Mesothelial cell of epicardium (in vitro differentiated cells): ENCODE measurements around the gene MITF. TPM values are rescaled to one million over a fixed set of nuclear protein-coding genes. Genes with fewer than 3 reads are reported as not detected.

ENCODE experiments used
- DNase-seq, 2 experiments: peaks; one replicate each; pipeline ENCODE4 v3.0.0; 2021; ENCODE audit warnings: low spot score in 2 of 2; ENCODE audit not compliant: unreplicated experiment in 2 of 2
- H3K27ac Mint-ChIP-seq: 2 replicates; pipeline ENCODE4 v1.8.0; 2021; ENCODE audit warnings: mixed read lengths
- H3K27me3 Mint-ChIP-seq: 2 replicates; pipeline ENCODE4 v1.8.0; 2021; ENCODE audit warnings: low read depth, mixed read lengths
- H3K36me3 Mint-ChIP-seq: 2 replicates; pipeline ENCODE4 v1.8.0; 2021; ENCODE audit warnings: mixed read lengths
- H3K4me1 Mint-ChIP-seq: 2 replicates; pipeline ENCODE4 v1.8.0; 2021; ENCODE audit warnings: mixed read lengths
- H3K4me3 Mint-ChIP-seq: 2 replicates; pipeline ENCODE4 v1.8.0; 2021; ENCODE audit warnings: mild to moderate bottlenecking, moderate library complexity, mixed read lengths
- H3K9me3 Mint-ChIP-seq: 2 replicates; pipeline ENCODE4 v1.8.0; 2021; ENCODE audit warnings: mixed read lengths
- CTCF ChIP-seq: fragments of 200-600 bp; sonication (generic); IDR thresholded peaks from one replicate; pipeline ENCODE4 v1.5.0; 2021; ENCODE audit warnings: antibody characterized with exemption; ENCODE audit not compliant: unreplicated experiment
- total RNA-seq: library from RNA; stranded (reverse); gene quantifications from 3 replicates; pipeline ENCODE4 v1.2.1, GENCODE V29; 2021

Gene MITF
- total RNA-seq, 1 donor from 2014 or later, result 7.0 TPM

- peaks cover 2% of the 10 kb centered on the region for H3K4me1 Mint-ChIP-seq
- no peak overlapping the region for H3K27ac Mint-ChIP-seq
- H3K4me3 Mint-ChIP-seq, result no peak overlapping the region
- no peaks in the 10 kb centered on the region for H3K27me3 Mint-ChIP-seq
- H3K36me3 Mint-ChIP-seq, result peaks cover 8% of the 10 kb centered on the region
- no peaks in the 10 kb centered on the region for H3K9me3 Mint-ChIP-seq
- no peak for TF ChIP-seq CTCF
- DNase-seq, result no peak
These were observed 220.3 kb downstream of the MITF start for GRCh38 chr3:69959581-69959980.

GRCh38 chr3:69961706-69962439, 222.6 kb downstream of the MITF start:
- TF ChIP-seq CTCF, result no peak
- DNase-seq, result no peak

GRCh38 chr3:69963643-69964042, 224.4 kb downstream of the MITF start:
- H3K27ac Mint-ChIP-seq, result no peak overlapping the region
- H3K9me3 Mint-ChIP-seq, result no peaks in the 10 kb centered on the region
- no peak overlapping the region for H3K4me3 Mint-ChIP-seq
- H3K4me1 Mint-ChIP-seq, result peaks cover 2% of the 10 kb centered on the region
- no peak for DNase-seq
- H3K36me3 Mint-ChIP-seq, result peaks cover 13% of the 10 kb centered on the region
- no peak for TF ChIP-seq CTCF
- no peaks in the 10 kb centered on the region for H3K27me3 Mint-ChIP-seq

More at GRCh38 chr3:69961706-69962439, 222.6 kb downstream of the MITF start:
- Mint-ChIP-seq H3K36me3 (peaks cover 13% of the 10 kb centered on the region), H3K4me3 (no peak overlapping the region), H3K9me3 (no peaks in the 10 kb centered on the region), H3K27me3 (no peaks in the 10 kb centered on the region), H3K4me1 (peaks cover 2% of the 10 kb centered on the region), H3K27ac (no peak overlapping the region)

GRCh38 chr3:69967156-69967555, 227.9 kb downstream of the MITF start:
- Mint-ChIP-seq H3K27ac (no peak overlapping the region), H3K9me3 (no peaks in the 10 kb centered on the region), H3K27me3 (no peaks in the 10 kb centered on the region), H3K4me1 (peaks cover 2% of the 10 kb centered on the region), H3K4me3 (no peak overlapping the region), H3K36me3 (peaks cover 5% of the 10 kb centered on the region)
- no peak for DNase-seq
- no peak for TF ChIP-seq CTCF

- DNase-seq, result no peak
- no peak for TF ChIP-seq CTCF
- H3K36me3 Mint-ChIP-seq, result no peaks in the 10 kb centered on the region
- peaks cover 9% of the 10 kb centered on the region for H3K27me3 Mint-ChIP-seq
- H3K4me3 Mint-ChIP-seq, result no peak overlapping the region
- H3K4me1 Mint-ChIP-seq, result no peaks in the 10 kb centered on the region
- H3K27ac Mint-ChIP-seq, result no peak overlapping the region
- H3K9me3 Mint-ChIP-seq, result no peaks in the 10 kb centered on the region
These were observed 231.6 kb downstream of the MITF start for GRCh38 chr3:69970827-69971226.
